ENCODE measurements around the gene JAML. TPM values are rescaled to one million over a fixed set of nuclear protein-coding genes. Genes with fewer than 3 reads are reported as not detected.

Gene JAML
- total RNA-seq, 1 donor from 2014 or later: 0.19 TPM

- Mint-ChIP-seq H3K27ac (no peak overlapping the region), H3K36me3 (no peaks in the 10 kb centered on the region), H3K4me3 (no peak overlapping the region), H3K4me1 (ENCODE audit: unreplicated experiment) (peaks cover 12% of the 10 kb centered on the region), H3K27me3 (peaks cover 82% of the 10 kb centered on the region), H3K9me3 (no peaks in the 10 kb centered on the region)
- no peak for TF ChIP-seq CTCF (conservative IDR thresholded peaks at IDR 0.05)
- no peak for DNase-seq (ENCODE audit: extremely low spot score, unreplicated experiment)
Observed at GRCh38 chr11:118149493-118149892, 75.3 kb downstream of the JAML start.

GRCh38 chr11:118148856-118149255 lies 76.0 kb downstream of the JAML start:
- H3K27me3 Mint-ChIP-seq: peaks cover 82% of the 10 kb centered on the region
- TF ChIP-seq CTCF (conservative IDR thresholded peaks at IDR 0.05): no peak
- H3K4me3 Mint-ChIP-seq: no peak overlapping the region

GRCh38 chr11:118148240-118148639 lies 76.6 kb downstream of the JAML start:
- Mint-ChIP-seq H3K4me3 (no peak overlapping the region), H3K4me1 (ENCODE audit: unreplicated experiment) (peaks cover 7% of the 10 kb centered on the region)

More at GRCh38 chr11:118148856-118149255, 76.0 kb downstream of the JAML start:
- no peak for DNase-seq (ENCODE audit: extremely low spot score, unreplicated experiment)
- Mint-ChIP-seq H3K4me1 (ENCODE audit: unreplicated experiment) (peaks cover 10% of the 10 kb centered on the region), H3K27ac (no peak overlapping the region), H3K9me3 (no peaks in the 10 kb centered on the region), H3K36me3 (no peaks in the 10 kb centered on the region)

GRCh38 chr11:118147502-118147901 lies 77.3 kb downstream of the JAML start:
- no peak for TF ChIP-seq CTCF (conservative IDR thresholded peaks at IDR 0.05)
- H3K4me3 Mint-ChIP-seq: no peak overlapping the region
- no peak for DNase-seq (ENCODE audit: extremely low spot score, unreplicated experiment)
- H3K36me3 Mint-ChIP-seq: no peaks in the 10 kb centered on the region
- H3K9me3 Mint-ChIP-seq: no peaks in the 10 kb centered on the region
- peak overlapping the region; percentile 15 for H3K27ac Mint-ChIP-seq
- H3K4me1 Mint-ChIP-seq (ENCODE audit: unreplicated experiment): peaks cover 7% of the 10 kb centered on the region
- H3K27me3 Mint-ChIP-seq: peaks cover 85% of the 10 kb centered on the region

More at GRCh38 chr11:118148240-118148639, 76.6 kb downstream of the JAML start:
- no peak for TF ChIP-seq CTCF (conservative IDR thresholded peaks at IDR 0.05)
- H3K9me3 Mint-ChIP-seq: no peaks in the 10 kb centered on the region
- no peaks in the 10 kb centered on the region for H3K36me3 Mint-ChIP-seq
- no peak for DNase-seq (ENCODE audit: extremely low spot score, unreplicated experiment)
- peaks cover 81% of the 10 kb centered on the region for H3K27me3 Mint-ChIP-seq
- no peak overlapping the region for H3K27ac Mint-ChIP-seq

- Mint-ChIP-seq H3K27ac (peak overlapping the region; percentile 48), H3K4me1 (ENCODE audit: unreplicated experiment) (peaks cover 7% of the 10 kb centered on the region), H3K27me3 (peaks cover 85% of the 10 kb centered on the region), H3K4me3 (peak overlapping the region; percentile 84), H3K9me3 (no peaks in the 10 kb centered on the region), H3K36me3 (no peaks in the 10 kb centered on the region)
- DNase-seq (ENCODE audit: extremely low spot score, unreplicated experiment): no peak
- TF ChIP-seq CTCF (conservative IDR thresholded peaks at IDR 0.05): no peak
Observed at GRCh38 chr11:118146554-118146953, 78.3 kb downstream of the JAML start.
